ENCODE results near the gene ACO2. TPM values are rescaled to one million over a fixed set of nuclear protein-coding genes. Genes with fewer than 3 reads are reported as not detected.
"Not testable (repeated sequence)": the region's sequence is repeated elsewhere in the genome, so short reads cannot be mapped to it uniquely, and the experiment has no call there.

The ACO2 gene
- total and polyA plus RNA-seq, 5 donors from 2014 or later, result 64.3 to 87.5 (median 67.4) TPM

DNA sequence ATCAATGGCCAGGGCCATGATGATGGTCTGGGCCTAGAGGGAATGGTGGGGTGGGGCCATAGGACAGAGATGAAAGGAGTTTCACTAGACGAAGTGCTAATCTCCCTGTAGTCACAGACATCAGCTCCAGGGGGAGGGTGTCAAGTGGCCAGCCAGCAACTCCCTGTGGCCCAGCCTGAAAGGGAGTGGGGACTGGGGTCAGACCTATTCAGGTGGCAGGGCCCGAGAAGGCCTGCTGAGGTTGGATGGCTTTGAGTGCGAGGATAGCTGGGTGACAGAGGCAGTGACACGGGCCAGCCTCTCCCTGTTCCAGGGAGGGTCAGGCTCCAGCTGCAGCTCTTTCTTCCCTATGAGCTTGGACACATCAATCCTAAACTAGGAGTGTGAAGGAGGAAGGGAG lies 33.4 kb upstream of the ACO2 start:
- ATAC-seq (ENCODE audit: low read depth in 2 of 2), result no peak
- no peaks in the 10 kb centered on the region for H3K9me3 Mint-ChIP-seq
- no peaks in the 10 kb centered on the region for H3K9me3 ChIP-seq (ENCODE audit: control insufficient read depth in 2 of 2, low read length in 2 of 2)
- no peaks in the 10 kb centered on the region for H3K27me3 ChIP-seq (ENCODE audit: control insufficient read depth, insufficient read depth, low read length)
- H3K4me1 Mint-ChIP-seq, result peaks cover 0 to 21% (median 12%) of the 10 kb centered on the region in 4 donors
- no peak for DNase-seq
- H3K4me1 ChIP-seq (ENCODE audit: control insufficient read depth, insufficient read depth, low read length, poor library complexity, severe bottlenecking), result peaks cover 5% of the 10 kb centered on the region
- H3K27ac ChIP-seq (ENCODE audit: insufficient read depth, low read length, poor library complexity, severe bottlenecking), result no peak overlapping the region
- peaks cover 48% of the 10 kb centered on the region for H3K36me3 ChIP-seq (ENCODE audit: control insufficient read depth, insufficient read depth, low read length)
- H3K4me3 Mint-ChIP-seq, result peak overlapping the region in 1 of 4 donors; percentile 4
- H3K27ac Mint-ChIP-seq, result peak overlapping the region in 2 of 3 donors; percentile 66 to 67
- peaks cover 18% of the 10 kb centered on the region for H3K36me3 Mint-ChIP-seq
- no peak overlapping the region for H3K4me3 ChIP-seq (ENCODE audit: low read depth, low read length)
- no peaks in the 10 kb centered on the region for H3K27me3 Mint-ChIP-seq

DNA sequence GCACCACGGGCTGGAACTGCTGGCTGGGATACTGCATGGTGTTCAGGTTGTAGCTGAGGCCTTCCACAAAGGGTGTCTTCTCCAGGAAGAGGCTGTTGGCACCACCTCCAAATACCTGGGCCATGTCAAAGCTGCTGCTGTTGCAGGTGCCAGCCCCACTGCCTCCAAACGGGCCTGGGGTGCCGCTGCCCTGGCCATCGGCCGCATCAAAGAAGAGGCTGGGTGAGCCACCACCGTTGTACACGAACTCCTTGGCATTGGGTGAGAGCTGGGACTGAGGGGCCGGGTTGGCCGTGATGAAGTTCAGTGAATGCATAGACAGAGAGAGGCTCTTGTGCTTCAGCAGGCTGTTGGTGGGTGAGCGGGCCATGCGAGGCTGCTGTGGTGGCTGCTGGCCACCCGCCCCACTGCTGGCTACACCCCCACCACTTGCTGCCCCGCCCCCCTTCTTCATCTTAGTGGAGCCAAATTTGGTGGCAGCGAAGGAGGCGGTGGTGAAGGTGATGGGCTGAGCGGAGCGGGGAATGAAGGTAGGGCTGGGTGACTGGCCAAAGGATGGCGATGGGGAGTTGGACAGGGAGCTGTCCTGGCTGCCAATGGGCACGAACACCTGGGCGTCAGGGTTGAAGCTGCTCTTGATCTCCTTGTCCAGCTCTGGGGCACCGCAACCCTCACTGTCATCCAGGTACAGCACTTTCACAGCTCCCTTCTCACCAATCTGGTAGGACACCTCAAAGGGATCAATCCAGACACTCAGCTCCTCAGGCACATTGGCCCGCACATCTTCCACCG lies 32.4 kb upstream of the ACO2 start:
- Mint-ChIP-seq H3K9me3 (no peaks in the 10 kb centered on the region), H3K4me1 (peaks cover 0 to 19% (median 10%) of the 10 kb centered on the region in 4 donors), H3K27me3 (no peaks in the 10 kb centered on the region), H3K36me3 (peaks cover 18% of the 10 kb centered on the region), H3K27ac (peak overlapping the region in 2 of 3 donors; percentile 67 to 91), H3K4me3 (no peak overlapping the region)
- Histone ChIP-seq H3K4me1 (ENCODE audit: control insufficient read depth, insufficient read depth, low read length, poor library complexity, severe bottlenecking) (peaks cover 5% of the 10 kb centered on the region), H3K4me3 (ENCODE audit: low read depth, low read length) (no peak overlapping the region), H3K27me3 (ENCODE audit: control insufficient read depth, insufficient read depth, low read length) (no peaks in the 10 kb centered on the region), H3K36me3 (ENCODE audit: control insufficient read depth, insufficient read depth, low read length) (peaks cover 40% of the 10 kb centered on the region), H3K27ac (ENCODE audit: insufficient read depth, low read length, poor library complexity, severe bottlenecking) (no peak overlapping the region), H3K9me3 (ENCODE audit: control insufficient read depth in 2 of 2, low read length in 2 of 2) (no peaks in the 10 kb centered on the region)
- no peak for ATAC-seq (ENCODE audit: low read depth in 2 of 2)
- DNase-seq, result no peak

DNA sequence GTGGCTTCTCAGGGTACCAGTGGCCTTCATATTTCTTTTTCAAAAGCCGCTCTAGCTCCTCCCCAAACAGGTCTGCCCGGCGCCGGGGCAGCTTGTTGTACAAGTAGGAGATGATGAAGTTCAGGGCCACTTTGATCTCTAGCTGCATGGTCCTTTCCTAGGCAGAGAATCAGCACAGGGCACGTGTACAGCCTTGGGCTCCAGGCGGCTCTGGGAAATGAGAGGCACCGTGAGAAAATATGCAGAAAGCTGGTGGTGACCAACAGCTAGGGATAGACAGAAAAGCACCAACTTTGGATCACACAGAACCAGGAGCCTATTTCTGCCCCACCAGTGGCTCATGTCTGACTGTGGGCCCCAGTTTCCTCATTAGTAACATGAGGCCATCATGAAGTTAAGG lies 31.7 kb upstream of the ACO2 start:
- H3K36me3 ChIP-seq (ENCODE audit: control insufficient read depth, insufficient read depth, low read length), result peaks cover 35% of the 10 kb centered on the region
- peaks cover 5% of the 10 kb centered on the region for H3K4me1 ChIP-seq (ENCODE audit: control insufficient read depth, insufficient read depth, low read length, poor library complexity, severe bottlenecking)
- peak overlapping the region in 1 of 3 donors; percentile 52 for H3K27ac Mint-ChIP-seq
- H3K4me3 ChIP-seq (ENCODE audit: low read depth, low read length), result no peak overlapping the region
- no peaks in the 10 kb centered on the region for H3K9me3 Mint-ChIP-seq
- no peak for DNase-seq
- H3K36me3 Mint-ChIP-seq, result peaks cover 18% of the 10 kb centered on the region
- no peak overlapping the region for H3K27ac ChIP-seq (ENCODE audit: insufficient read depth, low read length, poor library complexity, severe bottlenecking)
- H3K4me1 Mint-ChIP-seq, result peaks cover 2 to 20% (median 9%) of the 10 kb centered on the region in 4 donors
- no peaks in the 10 kb centered on the region for H3K27me3 Mint-ChIP-seq
- H3K27me3 ChIP-seq (ENCODE audit: control insufficient read depth, insufficient read depth, low read length), result no peaks in the 10 kb centered on the region
- H3K9me3 ChIP-seq (ENCODE audit: control insufficient read depth in 2 of 2, low read length in 2 of 2), result no peaks in the 10 kb centered on the region
- H3K4me3 Mint-ChIP-seq, result no peak overlapping the region
- ATAC-seq (ENCODE audit: low read depth in 2 of 2), result no peak

DNA sequence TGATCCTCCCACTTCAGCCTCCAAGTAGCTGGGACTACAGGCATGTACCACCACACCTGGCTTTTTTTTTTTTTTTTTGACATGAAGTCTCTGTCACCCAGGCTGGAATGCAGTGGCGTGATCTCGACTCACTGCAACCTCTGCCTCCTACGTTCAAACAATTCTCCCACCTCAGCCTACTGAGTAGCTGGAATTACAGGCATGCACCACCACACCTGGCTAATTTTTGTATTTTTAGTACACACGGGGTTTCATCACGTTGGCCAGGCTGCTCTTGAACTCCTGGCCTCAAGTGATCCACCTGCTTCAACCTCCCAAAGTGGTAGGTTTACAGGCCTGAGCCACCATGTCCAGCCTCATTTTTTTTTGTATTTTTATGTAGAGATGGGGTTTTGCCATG lies 28.4 kb upstream of the ACO2 start:
- H3K4me3 ChIP-seq (ENCODE audit: low read depth, low read length); H3K9me3 Mint-ChIP-seq; DNase-seq; H3K9me3 ChIP-seq (ENCODE audit: control insufficient read depth in 2 of 2, low read length in 2 of 2); H3K4me3 Mint-ChIP-seq; H3K27ac Mint-ChIP-seq; ATAC-seq (ENCODE audit: low read depth in 2 of 2); H3K27me3 ChIP-seq (ENCODE audit: control insufficient read depth, insufficient read depth, low read length); H3K27me3 Mint-ChIP-seq; H3K27ac ChIP-seq (ENCODE audit: insufficient read depth, low read length, poor library complexity, severe bottlenecking): not testable (repeated sequence)
- Histone ChIP-seq H3K4me1 (ENCODE audit: control insufficient read depth, insufficient read depth, low read length, poor library complexity, severe bottlenecking) (peaks cover 20% of the 10 kb centered on the region), H3K36me3 (ENCODE audit: control insufficient read depth, insufficient read depth, low read length) (peaks cover 20% of the 10 kb centered on the region)
- H3K36me3 Mint-ChIP-seq, result peaks cover 17% of the 10 kb centered on the region
- peaks cover 8 to 43% (median 20%) of the 10 kb centered on the region in 4 donors for H3K4me1 Mint-ChIP-seq

DNA sequence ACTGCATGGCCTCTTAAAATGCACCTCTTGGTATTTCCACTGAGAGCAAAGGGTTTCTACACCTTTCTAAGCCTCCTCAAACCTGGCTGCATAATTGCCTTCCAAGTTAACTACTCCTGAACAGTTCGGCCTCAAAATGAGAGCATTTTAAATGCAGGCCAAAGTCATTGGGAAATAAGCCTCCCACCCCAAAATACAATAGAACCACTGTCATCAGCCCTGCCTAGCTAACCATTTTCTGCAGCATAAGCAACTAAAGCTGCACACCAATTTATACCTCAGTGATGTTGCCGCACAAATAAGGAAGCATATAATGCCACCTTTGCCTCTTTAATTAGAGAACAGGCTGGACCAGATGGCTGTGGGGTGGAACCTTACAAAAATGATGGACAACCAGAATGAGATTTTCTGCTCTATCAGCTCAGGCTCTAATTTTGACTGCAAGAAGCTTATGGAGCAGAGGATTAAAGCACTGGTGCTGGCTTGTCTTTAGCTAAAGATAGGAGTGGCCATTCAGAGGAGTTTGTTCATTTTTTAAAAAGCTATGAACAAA lies 26.6 kb upstream of the ACO2 start:
- no peak overlapping the region for H3K27ac ChIP-seq (ENCODE audit: insufficient read depth, low read length, poor library complexity, severe bottlenecking)
- H3K4me1 Mint-ChIP-seq, result peaks cover 8 to 38% (median 18%) of the 10 kb centered on the region in 4 donors
- no peaks in the 10 kb centered on the region for H3K36me3 Mint-ChIP-seq

DNA sequence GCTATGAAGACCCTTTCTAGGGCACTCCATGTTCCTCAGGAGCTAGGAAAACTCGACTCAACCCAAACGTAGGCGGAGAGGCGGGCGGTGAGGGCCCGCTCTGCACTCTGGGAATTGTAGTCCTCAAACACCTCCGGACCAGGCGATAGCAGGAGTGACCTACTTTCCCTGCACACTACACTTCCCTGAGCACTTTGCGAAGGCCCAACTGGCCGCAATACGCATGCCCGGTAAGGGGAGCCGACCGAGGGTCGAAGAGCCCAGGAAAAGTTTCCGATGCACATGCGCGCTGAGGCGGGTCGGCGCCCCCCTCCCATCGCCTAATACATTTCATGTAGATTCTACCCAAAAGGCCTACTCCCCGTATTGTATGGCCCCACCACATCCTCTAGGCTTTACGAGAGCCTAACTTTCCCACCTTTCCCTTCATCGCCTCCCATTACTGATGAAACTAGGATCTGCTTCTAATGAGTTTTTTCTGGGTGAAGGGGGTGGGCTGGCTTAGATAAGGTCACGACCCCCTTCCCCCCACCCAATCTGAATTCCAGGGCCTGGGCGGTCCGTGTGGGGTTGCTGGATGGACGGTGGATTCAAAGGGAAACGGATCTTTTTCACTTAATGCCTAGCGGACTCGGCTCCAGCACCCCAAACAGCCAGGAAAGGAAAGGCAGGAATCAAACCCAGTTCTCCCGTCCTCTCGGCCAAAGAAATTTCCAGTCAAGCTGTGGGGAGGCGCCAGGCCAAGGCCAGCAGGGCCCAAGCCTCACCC lies 24.4 kb upstream of the ACO2 start:
- Mint-ChIP-seq H3K4me1 (peaks cover 8 to 38% (median 17%) of the 10 kb centered on the region in 4 donors), H3K27me3 (peaks cover 10% of the 10 kb centered on the region), H3K9me3 (peaks cover 0 to 2% (median 0%) of the 10 kb centered on the region in 7 donors), H3K36me3 (no peaks in the 10 kb centered on the region), H3K4me3 (peak overlapping the region; percentile 90 to 98 (median 96)), H3K27ac (peak overlapping the region; percentile 95 to 98 (median 95))
- H3K4me3 ChIP-seq (ENCODE audit: low read depth, low read length), result peak overlapping the region; percentile 92
- H3K4me1 ChIP-seq (ENCODE audit: control insufficient read depth, insufficient read depth, low read length, poor library complexity, severe bottlenecking), result peaks cover 28% of the 10 kb centered on the region
- H3K9me3 ChIP-seq (ENCODE audit: control insufficient read depth in 2 of 2, low read length in 2 of 2), result no peaks in the 10 kb centered on the region
- peak; percentile 72 to 89 (median 79) for DNase-seq
- H3K27me3 ChIP-seq (ENCODE audit: control insufficient read depth, insufficient read depth, low read length), result no peaks in the 10 kb centered on the region
- no peaks in the 10 kb centered on the region for H3K36me3 ChIP-seq (ENCODE audit: control insufficient read depth, insufficient read depth, low read length)
- H3K27ac ChIP-seq (ENCODE audit: insufficient read depth, low read length, poor library complexity, severe bottlenecking), result peak overlapping the region; percentile 95
- ATAC-seq (ENCODE audit: low read depth in 2 of 2), result peak; percentile 50 to 57

More for the DNA sequence above, 26.6 kb upstream of the ACO2 start:
- Mint-ChIP-seq H3K9me3 (peaks cover 0 to 2% (median 0%) of the 10 kb centered on the region in 7 donors), H3K27ac (no peak overlapping the region), H3K4me3 (peak overlapping the region in 3 of 4 donors; percentile 68 to 90 (median 80)), H3K27me3 (peaks cover 4% of the 10 kb centered on the region)
- H3K9me3 ChIP-seq (ENCODE audit: control insufficient read depth in 2 of 2, low read length in 2 of 2), result no peaks in the 10 kb centered on the region
- ATAC-seq (ENCODE audit: low read depth in 2 of 2) (no peak), DNase-seq (no peak)
- H3K4me3 ChIP-seq (ENCODE audit: low read depth, low read length), result no peak overlapping the region
- H3K4me1 ChIP-seq (ENCODE audit: control insufficient read depth, insufficient read depth, low read length, poor library complexity, severe bottlenecking), result peaks cover 23% of the 10 kb centered on the region
- peaks cover 2% of the 10 kb centered on the region for H3K36me3 ChIP-seq (ENCODE audit: control insufficient read depth, insufficient read depth, low read length)
- no peaks in the 10 kb centered on the region for H3K27me3 ChIP-seq (ENCODE audit: control insufficient read depth, insufficient read depth, low read length)

DNA sequence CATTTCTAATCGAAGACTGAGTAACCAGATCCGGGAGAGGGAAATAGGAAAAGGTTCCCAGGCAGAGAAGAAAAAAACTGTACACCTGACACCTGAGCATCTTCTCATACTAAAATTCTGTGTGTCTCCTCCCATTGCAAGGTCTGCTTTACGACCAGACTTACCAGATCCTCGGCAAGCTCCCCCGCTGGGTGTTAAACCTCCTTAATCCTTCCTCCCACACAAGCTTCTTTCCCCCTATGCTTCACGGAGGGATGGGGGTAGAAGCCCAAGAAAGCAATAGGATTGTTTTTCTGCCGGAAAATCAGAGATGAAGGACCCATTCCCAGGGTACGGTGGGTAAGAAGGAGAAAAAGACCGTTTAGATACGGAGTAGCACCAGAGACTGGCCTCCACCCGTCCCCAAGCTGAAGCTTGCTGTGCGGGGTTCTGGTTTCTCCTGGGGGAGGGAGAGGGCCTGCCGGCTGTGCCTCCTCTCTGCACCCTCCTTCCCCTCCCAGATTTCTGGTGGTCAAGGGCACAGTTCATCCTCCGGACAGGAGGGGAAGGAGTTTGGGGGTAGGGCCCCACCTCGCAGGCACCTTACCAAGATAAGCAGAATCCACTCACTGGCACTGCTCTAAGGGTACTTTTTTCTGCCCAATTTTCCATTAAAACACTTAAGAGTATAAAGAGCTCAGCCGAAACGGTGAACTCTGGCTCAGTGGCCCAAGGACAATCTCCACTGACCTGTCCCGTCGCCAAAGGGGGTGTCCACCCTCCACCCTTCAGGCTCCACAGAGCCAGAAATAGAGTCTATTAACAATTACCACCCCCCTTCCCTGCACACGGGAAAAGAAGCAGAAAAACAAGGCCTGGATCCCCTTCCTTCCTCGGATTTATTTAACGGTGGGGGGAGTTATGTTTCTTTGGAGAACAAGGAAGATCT lies 23.5 kb upstream of the ACO2 start:
- peaks cover 8 to 34% (median 17%) of the 10 kb centered on the region in 4 donors for H3K4me1 Mint-ChIP-seq
- peaks cover 0 to 2% (median 0%) of the 10 kb centered on the region in 7 donors for H3K9me3 Mint-ChIP-seq
- no peaks in the 10 kb centered on the region for H3K36me3 Mint-ChIP-seq
- Histone ChIP-seq H3K27me3 (ENCODE audit: control insufficient read depth, insufficient read depth, low read length) (no peaks in the 10 kb centered on the region), H3K9me3 (ENCODE audit: control insufficient read depth in 2 of 2, low read length in 2 of 2) (no peaks in the 10 kb centered on the region), H3K27ac (ENCODE audit: insufficient read depth, low read length, poor library complexity, severe bottlenecking) (peak overlapping the region; percentile 95), H3K4me1 (ENCODE audit: control insufficient read depth, insufficient read depth, low read length, poor library complexity, severe bottlenecking) (peaks cover 28% of the 10 kb centered on the region), H3K36me3 (ENCODE audit: control insufficient read depth, insufficient read depth, low read length) (no peaks in the 10 kb centered on the region), H3K4me3 (ENCODE audit: low read depth, low read length) (peak overlapping the region; percentile 92)
- H3K27ac Mint-ChIP-seq, result peak overlapping the region; percentile 95 to 98 (median 95)
- ATAC-seq (ENCODE audit: low read depth in 2 of 2) (no peak), DNase-seq (peak in 2 of 3 donors; percentile 54 to 56)
- H3K27me3 Mint-ChIP-seq, result peaks cover 10% of the 10 kb centered on the region
- peak overlapping the region; percentile 90 to 98 (median 96) for H3K4me3 Mint-ChIP-seq

Data from CD4-positive, CD25-positive, alpha-beta regulatory T cell (primary cell).